Measurements from ENCODE around the gene PIK3C2B. TPM values are rescaled to one million over a fixed set of nuclear protein-coding genes. Genes with fewer than 3 reads are reported as not detected.

PIK3C2B gene
- total and polyA plus RNA-seq, 2 of the 8 experiments (the other 6 are each of a cell fraction or from before 2014, with no cell fraction given), result 20.4 to 36.7 TPM

DNA sequence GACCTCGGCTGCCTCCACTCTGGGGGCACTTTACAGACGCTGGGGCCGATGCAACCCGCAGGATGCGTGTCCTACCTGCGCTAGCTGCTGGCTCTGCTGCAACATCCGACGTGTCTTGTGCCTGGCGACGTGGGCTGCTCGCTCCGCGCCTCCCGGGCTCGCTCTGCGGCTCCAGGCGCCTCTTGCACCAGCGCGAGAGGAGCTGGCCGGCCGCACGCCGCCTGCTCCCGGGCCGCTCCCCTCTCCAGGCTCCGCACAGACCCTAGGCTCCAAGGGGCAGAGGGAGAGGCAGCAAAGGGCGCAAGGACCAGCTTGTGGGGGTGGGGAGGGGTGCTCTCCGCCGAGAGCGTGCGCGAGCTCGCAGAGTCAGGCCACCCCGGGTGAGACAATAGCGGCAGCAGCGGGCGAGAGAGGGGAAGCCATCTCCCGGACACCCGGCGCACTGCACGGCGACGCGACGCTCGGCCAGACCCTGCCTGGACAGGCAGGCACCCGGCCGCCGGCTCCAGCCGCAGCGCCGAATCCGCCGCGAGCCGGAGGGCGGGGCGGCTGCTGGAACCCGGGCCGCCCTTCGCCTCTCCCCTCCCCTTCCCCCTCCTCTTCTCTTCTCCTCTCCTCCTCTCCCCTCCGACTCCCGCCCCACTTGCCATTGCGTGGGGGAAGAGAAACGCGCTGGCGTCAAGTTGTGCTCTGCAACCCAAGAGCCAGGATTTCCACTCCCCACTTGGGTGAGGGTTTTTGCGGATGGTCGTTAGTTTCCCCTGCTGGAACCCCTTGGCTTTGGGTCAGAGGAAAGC, at the start of gene PIK3C2B (continued):
- TF ChIP-seq KDM1A (IDR thresholded peaks at IDR 0.05; ENCODE audit: borderline replicate concordance, low read length) (no peak), EZH2 (IDR thresholded peaks at IDR 0.05; ENCODE audit: low read depth, low read length, severe bottlenecking) (peak; percentile 23), YY1 (IDR thresholded peaks at IDR 0.05; ENCODE audit: low read depth, low read length) (peak; percentile 48), POLR2AphosphoS5 (IDR thresholded peaks at IDR 0.05; ENCODE audit: low read depth, low read length) (peak; percentile 82; the same call in 1 of the 2 replicates), RBBP5 (IDR thresholded peaks at IDR 0.05; ENCODE audit: borderline replicate concordance, low read depth, low read length) (peak; percentile 96), POLR2A (IDR thresholded peaks at IDR 0.05; ENCODE audit: control extremely low read depth in 1 of 2, low read depth in 2 of 2, low read length in 2 of 2) (peak; percentile 74 to 83), SUZ12 (IDR thresholded peaks at IDR 0.05; ENCODE audit: low read length) (peak; percentile 44; the same call in 1 of the 2 replicates), POU5F1 (IDR thresholded peaks at IDR 0.05; ENCODE audit: low read depth, low read length) (no peak), EGR1 (IDR thresholded peaks at IDR 0.05; ENCODE audit: borderline replicate concordance, low read depth, low read length) (0 out of 2 replicates have a peak, but pooled peaks have one; percentile 13), TBP (IDR thresholded peaks at IDR 0.05; ENCODE audit: low read depth, low read length) (peak; percentile 60; the same call in 1 of the 2 replicates)
- TF ChIP-seq, protein P1, sequence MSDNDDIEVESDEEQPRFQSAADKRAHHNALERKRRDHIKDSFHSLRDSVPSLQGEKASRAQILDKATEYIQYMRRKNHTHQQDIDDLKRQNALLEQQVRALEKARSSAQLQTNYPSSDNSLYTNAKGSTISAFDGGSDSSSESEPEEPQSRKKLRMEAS (IDR thresholded peaks at IDR 0.05), result peak; percentile 72
